NCI-H748 treated with DMSO at 0.1 percent for 48 hours (cell line): ENCODE results near the gene GALNT2.

Experiments used
- DNase-seq: peaks from one replicate; lab custom pipeline; 2025; lab: John Stamatoyannopoulos, UW

GALNT2 gene

DNA sequence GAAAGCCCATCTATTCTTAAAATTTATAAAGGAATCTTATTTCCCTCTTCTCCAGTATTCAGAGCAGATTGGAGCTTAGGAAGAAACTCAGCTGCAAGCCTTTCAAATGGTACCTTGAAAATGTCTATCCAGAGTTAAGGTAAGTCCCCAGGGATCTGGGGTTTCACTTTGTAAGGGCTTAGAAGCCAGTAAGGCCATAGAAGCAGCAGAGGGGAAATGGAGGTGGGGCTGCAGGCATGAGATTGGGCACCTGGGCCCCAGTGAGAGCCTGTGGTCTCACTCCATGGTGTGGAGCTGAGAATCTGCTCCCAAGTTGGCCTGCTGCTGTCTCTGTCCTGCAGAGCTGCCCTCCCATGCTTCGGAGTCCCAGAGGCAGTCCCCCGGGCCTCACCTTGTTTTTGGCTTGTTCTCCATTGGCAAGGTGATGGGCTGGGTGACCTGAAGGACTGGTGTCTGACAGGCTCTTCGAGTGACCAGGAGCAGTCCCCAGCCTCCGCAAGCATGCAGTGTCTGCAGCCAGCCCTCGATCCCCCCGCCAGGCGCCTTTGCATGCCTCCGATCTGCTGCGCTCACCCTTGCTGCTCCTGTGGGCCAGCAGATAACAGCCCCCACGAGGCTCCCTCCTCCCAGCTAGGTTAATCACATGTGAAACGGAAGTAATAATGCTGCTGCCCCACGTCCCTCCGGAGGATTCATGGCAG lies 196.0 kb downstream of the GALNT2 start:
- DNase-seq, result no peak

GRCh38 chr1:230263568-230264195 lies 196.6 kb downstream of the GALNT2 start:
- no peak for DNase-seq

DNA sequence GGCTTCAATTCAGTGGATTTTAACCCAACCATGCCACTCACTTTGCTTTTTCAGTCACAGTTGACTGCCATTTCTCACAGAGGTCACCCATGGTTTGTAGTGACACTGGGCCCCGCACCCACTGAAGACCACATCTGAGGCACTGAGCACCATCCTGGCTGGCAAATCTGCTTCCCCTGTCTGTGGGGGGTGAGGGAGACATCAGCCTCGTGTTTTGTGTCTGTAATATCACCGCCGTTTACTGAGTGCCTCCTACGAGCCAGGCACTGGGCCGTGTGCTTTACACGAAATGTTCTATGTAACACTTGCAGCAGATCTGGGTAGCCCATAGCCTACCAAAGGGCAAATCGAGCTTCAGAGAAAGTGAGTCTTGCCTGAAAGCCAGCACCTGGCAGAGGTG lies 197.3 kb downstream of the GALNT2 start:
- DNase-seq, result no peak

GRCh38 chr1:230265200-230266115 lies 198.4 kb downstream of the GALNT2 start:
- no peak for DNase-seq

- DNase-seq, result no peak
Measured at GRCh38 chr1:230266456-230266855, 199.4 kb downstream of the GALNT2 start.

DNA sequence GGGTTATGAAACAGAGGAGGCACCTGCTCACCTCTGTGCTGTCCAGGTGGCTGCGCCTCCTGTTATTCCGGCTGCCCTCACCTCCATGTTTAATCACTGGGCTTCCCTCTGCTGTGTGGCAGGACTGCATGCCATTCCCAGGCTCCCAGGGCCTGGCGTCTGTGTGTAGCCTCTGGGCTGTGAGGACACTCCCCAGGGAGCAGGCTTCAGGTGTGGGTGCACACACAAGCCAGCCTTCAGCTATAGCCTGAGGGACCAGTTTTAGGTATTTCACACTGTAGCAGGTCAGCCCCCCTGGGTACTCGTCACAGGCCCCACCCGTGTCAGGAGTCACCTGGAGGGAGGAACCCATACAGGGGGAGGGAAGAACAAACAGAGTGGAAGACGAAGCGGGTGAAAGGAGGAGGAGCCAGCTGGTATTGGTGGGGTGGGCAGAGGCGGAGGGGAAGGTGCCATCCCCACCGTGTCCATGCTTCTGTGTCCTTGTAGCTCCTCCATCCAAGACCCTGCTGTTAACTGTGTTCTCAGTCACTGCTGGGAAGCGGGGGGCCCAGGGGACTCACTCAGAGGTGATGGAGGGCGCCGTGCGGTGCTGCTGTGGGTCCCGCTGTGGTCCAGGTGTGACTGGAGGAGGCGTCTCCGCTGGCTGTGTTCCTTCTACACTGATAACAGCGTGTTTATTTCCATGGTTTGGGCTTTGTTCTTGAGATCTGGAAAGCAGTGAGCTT lies 200.5 kb downstream of the GALNT2 start:
- DNase-seq, result no peak

GRCh38 chr1:230268371-230269170 lies 201.5 kb downstream of the GALNT2 start:
- peak; percentile 30 for DNase-seq

- no peak for DNase-seq
Measured at GRCh38 chr1:230270185-230270558, 203.1 kb downstream of the GALNT2 start.

DNA sequence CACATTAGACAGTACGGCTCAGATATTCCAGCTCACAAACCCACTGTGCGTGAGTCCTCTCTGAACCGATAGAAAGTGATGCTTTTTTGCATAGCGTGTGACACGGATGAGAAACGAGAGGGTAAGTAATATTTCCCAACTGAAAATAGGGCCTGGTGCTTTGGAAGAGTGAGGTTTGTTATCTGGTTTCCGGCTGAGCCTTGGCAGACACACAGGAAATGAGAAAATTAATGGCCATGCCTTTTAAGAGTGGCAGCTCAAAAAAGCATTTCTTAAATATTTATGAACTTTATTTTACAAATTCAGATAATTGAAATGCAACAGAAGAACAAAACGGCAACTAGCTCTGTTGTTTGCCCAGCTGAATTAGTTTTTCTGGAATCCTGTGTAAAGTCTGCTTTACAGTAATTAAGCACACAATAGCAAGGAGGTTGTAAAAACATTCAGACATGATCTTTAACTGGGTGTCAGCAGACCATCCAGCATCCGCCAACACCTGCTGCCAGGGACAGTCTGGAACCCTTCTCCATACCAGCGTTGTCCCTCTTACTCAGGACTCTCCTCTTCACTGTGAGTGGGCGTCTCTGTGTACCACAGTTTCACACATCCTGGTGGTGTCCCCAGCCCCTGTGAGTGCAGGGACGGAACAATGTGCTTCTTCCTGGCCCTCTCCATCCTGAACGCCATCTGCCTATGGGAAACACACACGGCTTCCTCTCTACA lies 203.7 kb downstream of the GALNT2 start:
- DNase-seq, result peak; percentile 80

GRCh38 chr1:230271300-230272035 lies 204.4 kb downstream of the GALNT2 start:
- no peak for DNase-seq

DNA sequence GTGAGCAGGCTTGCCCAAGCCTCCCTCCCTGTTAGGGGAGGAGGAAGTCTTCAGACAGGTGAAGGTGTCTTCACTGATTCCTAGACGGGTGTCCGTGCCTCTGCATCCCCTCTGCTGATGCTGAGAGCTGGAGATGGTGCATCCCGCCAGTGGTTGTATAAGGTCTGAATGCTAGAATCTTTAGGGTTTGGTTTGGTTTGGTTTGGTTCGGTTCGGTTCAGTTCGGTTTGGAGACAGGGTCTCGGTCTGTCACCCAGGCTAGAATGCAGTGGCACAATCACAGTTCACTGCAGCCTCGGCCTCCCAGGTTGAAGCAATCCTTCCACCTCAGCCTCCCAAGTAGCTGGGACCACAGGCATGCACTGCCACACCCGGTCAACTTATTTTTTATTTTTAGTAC lies 205.5 kb downstream of the GALNT2 start:
- DNase-seq, result no peak

DNA sequence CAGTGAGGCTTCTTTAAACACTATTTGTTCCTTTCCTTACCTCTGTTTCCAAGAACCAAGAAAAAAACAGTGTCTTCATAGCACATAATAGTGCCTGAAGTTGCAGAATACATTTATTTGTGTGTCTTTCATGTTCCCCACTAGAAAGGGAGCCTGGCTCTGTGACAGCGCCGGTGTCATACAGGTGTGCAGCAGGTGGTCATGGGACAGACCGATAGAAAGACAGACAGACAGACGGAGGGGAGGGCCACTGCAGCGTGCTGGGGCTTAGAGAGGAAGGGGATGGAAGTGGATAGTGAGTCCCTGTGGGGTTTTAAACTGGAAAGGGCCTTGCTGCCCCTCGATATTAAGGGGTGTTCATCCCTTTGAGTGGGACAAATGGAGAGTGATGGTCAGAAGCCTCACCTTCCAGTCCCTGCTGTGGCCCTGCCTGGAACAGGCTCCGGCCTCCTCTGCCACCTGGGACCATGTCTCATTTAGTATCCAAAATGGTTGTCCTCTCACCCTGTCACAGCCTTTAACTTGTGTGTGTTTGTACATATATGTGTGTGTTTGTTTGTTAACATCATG lies 206.2 kb downstream of the GALNT2 start:
- no peak for DNase-seq

GRCh38 chr1:230274254-230274653 lies 207.2 kb downstream of the GALNT2 start:
- DNase-seq, result no peak

DNA sequence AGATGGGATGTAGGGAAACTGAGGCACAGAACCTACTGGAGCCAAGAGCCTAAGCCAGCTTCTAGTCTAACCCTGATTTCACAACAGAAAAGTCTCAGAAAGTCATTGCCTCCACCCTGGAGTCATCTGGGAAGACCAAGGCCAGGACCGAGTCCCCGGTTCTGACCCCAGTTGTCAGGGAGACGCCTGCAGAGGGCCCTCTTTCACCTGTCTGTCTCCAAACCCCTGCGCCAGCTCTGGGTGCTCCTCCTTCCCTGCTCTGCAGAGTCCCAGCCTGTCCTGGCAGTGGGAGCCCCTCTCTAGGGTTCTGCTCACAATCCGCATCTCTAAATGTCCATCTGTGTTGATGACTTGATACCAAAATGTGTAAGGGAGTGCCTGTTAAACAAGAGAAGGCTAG lies 209.4 kb downstream of the GALNT2 start:
- DNase-seq, result no peak

DNA sequence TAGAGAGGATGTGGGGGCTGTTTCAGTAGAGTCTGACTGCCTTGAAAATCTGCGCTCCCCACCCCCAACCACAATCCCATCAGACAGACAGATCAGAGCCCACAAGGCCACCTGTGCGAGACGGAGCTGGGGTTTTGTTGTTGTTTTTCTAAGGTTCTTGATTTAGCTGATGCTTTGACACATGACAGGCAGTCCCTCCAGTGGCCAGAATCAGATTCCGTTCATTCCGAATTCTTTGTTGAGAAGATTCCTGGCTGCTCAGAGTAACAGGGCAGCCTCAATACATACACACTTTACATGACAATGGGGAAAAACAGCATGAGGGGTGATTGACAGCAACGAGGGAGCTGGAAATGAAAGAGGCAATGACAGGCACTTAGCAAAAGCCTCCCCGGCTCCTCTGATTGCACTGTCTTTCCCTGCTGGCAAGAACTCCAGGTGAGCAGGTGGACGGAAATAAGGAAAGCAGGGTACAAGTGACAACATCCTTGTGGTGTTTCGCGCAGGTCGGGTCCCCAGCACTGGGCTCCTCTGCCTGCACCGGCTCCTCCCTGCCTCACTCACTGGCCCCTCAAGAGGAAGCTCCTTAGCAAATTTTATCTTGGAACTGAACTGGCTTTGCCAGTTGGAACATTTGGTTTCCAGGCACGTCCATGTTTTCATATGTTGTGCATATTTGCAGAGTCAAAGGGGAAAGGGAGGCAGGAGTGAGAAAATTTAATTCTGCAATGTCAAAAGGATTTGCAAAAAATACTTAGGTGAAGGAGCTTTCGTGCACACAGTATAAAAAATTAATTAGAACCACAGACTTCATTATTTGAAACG lies 210.4 kb downstream of the GALNT2 start:
- DNase-seq, result no peak

GRCh38 chr1:230278376-230278775 lies 211.3 kb downstream of the GALNT2 start:
- DNase-seq, result no peak

GRCh38 chr1:230278871-230279582 lies 212.0 kb downstream of the GALNT2 start:
- DNase-seq, result no peak

GRCh38 chr1:230279583-230279945 lies 212.5 kb downstream of the GALNT2 start:
- no peak for DNase-seq
